ENCODE data around the gene CDC27. TPM values are rescaled to one million over a fixed set of nuclear protein-coding genes. Genes with fewer than 3 reads are reported as not detected.

The CDC27 gene
- total RNA-seq, 1 experiment from 2014 or later: 191 TPM

DNA sequence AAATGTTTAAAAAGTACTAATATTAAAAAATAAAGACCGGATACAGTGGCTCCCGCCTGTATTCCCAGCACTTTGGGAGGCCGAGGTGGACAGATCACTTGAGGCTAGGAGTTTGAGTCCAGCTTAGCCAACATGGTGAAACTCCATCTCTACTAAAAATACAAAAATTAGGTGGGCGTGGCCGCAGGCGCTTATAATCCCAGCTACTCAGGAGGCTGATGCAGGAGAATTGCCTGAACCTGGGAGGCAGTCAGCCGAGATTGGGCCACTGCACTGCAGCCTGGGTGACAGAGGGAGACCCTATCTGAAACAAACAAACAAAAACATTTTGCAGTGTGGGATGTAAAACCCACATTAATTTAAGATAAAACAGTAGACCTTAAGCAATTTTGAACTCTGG lies 11.8 kb downstream of the CDC27 start:
- H3K4me2 ChIP-seq (ENCODE audit: low read length): no peak overlapping the region
- no peaks in the 10 kb centered on the region for H3K4me1 ChIP-seq (ENCODE audit: control insufficient read depth in 1 of 2, insufficient read depth in 2 of 2, low read length in 2 of 2)
- H2AFZ ChIP-seq (ENCODE audit: low read depth, low read length, poor library complexity, severe bottlenecking): no peak overlapping the region
- H3K27me3 ChIP-seq (ENCODE audit: insufficient read depth, low read length): no peaks in the 10 kb centered on the region
- intact Hi-C loops (cut with micrococcal nuclease): no loop called here
- ChIA-PET CTCF (no interaction called here), RAD21 (ENCODE audit: low non-redundant PET in 1 of 2, low total read pairs in 2 of 2, uncharacterized antibody in 2 of 2, unreplicated experiment in 2 of 2) (no interaction called here), POLR2A (no interaction called here)
- peaks cover 8% of the 10 kb centered on the region; the same call in 1 of the 2 replicates for H4K20me1 ChIP-seq (ENCODE audit: insufficient read depth)
- DNase-seq (ENCODE audit: low read depth, low spot score) (no peak), ATAC-seq (no peak)
- BruUV-seq (replicated peaks): no TSS peak
- H3K79me2 ChIP-seq (ENCODE audit: insufficient read depth, low read length): peaks cover 99% of the 10 kb centered on the region
- H3K36me3 ChIP-seq (ENCODE audit: control insufficient read depth in 1 of 2, insufficient read depth in 2 of 2, low read length in 2 of 2): peaks cover 4 to 31% of the 10 kb centered on the region in 2 experiments; a peak in 3 of 4 replicates
- H3K9ac ChIP-seq (ENCODE audit: low read length): no peak overlapping the region
- H3K9me3 ChIP-seq (ENCODE audit: control insufficient read depth in 1 of 2, insufficient read depth in 1 of 2, low read depth in 1 of 2, low read length in 2 of 2): no peaks in the 10 kb centered on the region
- TF ChIP-seq YY1 (IDR thresholded peaks at IDR 0.05; ENCODE audit: extremely low read depth, insufficient replicate concordance, low read depth, low read length): no peak
- TF ChIP-seq ELF1 (IDR thresholded peaks at IDR 0.05; ENCODE audit: borderline replicate concordance, low read depth): no peak
- no peak for TF ChIP-seq SP1 (IDR thresholded peaks at IDR 0.05; ENCODE audit: low read depth)
- no peak for TF ChIP-seq ZFX (IDR thresholded peaks at IDR 0.05)
- TF ChIP-seq, protein P1, sequence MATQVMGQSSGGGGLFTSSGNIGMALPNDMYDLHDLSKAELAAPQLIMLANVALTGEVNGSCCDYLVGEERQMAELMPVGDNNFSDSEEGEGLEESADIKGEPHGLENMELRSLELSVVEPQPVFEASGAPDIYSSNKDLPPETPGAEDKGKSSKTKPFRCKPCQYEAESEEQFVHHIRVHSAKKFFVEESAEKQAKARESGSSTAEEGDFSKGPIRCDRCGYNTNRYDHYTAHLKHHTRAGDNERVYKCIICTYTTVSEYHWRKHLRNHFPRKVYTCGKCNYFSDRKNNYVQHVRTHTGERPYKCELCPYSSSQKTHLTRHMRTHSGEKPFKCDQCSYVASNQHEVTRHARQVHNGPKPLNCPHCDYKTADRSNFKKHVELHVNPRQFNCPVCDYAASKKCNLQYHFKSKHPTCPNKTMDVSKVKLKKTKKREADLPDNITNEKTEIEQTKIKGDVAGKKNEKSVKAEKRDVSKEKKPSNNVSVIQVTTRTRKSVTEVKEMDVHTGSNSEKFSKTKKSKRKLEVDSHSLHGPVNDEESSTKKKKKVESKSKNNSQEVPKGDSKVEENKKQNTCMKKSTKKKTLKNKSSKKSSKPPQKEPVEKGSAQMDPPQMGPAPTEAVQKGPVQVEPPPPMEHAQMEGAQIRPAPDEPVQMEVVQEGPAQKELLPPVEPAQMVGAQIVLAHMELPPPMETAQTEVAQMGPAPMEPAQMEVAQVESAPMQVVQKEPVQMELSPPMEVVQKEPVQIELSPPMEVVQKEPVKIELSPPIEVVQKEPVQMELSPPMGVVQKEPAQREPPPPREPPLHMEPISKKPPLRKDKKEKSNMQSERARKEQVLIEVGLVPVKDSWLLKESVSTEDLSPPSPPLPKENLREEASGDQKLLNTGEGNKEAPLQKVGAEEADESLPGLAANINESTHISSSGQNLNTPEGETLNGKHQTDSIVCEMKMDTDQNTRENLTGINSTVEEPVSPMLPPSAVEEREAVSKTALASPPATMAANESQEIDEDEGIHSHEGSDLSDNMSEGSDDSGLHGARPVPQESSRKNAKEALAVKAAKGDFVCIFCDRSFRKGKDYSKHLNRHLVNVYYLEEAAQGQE (IDR thresholded peaks at IDR 0.05; ENCODE audit: low read depth): no peak
- no peak for TF ChIP-seq EGR1 (IDR thresholded peaks at IDR 0.05; ENCODE audit: low read depth)
- TF ChIP-seq POLR2AphosphoS5 (IDR thresholded peaks at IDR 0.05; ENCODE audit: low read depth, low read length): no peak
- no peak for TF ChIP-seq SIN3A (IDR thresholded peaks at IDR 0.05; ENCODE audit: low read depth)
- TF ChIP-seq SRF (IDR thresholded peaks at IDR 0.05; ENCODE audit: low read depth): no peak
- TF ChIP-seq CEBPB (IDR thresholded peaks at IDR 0.05; ENCODE audit: low read depth): no peak
- no peaks in the 10 kb centered on the region for H3K9me2 ChIP-seq (ENCODE audit: insufficient read depth)
- no peak overlapping the region for H3K27ac ChIP-seq (ENCODE audit: low read depth, low read length)
- H3K4me3 ChIP-seq (replicated peaks in 1 of 2; ENCODE audit: low read depth in 1 of 2, low read length in 2 of 2): no peak overlapping the region

Data from HCT116 (cell line).